PC-3 (cell line): ENCODE data around the gene PICALM.
"Not testable (repeated sequence)": the region's sequence is repeated elsewhere in the genome, so short reads cannot be mapped to it uniquely, and the experiment has no call there.

Experiments
- EZH2 ChIP-seq: fragments of 300-600 bp; sonication (generic); IDR thresholded peaks from one replicate; pipeline ENCODE4 v1.6.1; 2017; ENCODE audit warnings: antibody characterized with exemption, mild to moderate bottlenecking, low read length; ENCODE audit not compliant: unreplicated experiment
- TF ChIP-seq, protein P1 (sequence below): fragments of 300-600 bp; sonication (generic); conservative IDR thresholded peaks from 2 replicates; pipeline ENCODE4 v1.5.1; 2017; ENCODE audit warnings: antibody characterized with exemption, low read depth, mild to moderate bottlenecking, low read length

DNA sequence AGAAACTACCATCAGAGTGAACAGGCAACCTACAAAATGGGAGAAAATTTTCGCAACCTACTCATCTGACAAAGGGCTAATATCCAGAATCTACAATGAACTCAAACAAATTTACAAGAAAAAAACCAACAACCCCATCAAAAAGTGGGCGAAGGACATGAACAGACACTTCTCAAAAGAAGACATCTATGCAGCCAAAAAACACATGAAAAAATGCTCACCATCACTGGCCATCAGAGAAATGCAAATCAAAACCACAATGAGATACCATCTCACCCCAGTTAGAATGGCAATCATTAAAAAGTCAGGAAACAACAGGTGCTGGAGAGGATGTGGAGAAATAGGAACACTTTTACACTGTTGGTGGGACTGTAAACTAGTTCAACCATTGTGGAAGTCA, 36.7 kb upstream of the PICALM start:
- TF ChIP-seq EZH2 = not testable (repeated sequence)
- TF ChIP-seq, protein P1, sequence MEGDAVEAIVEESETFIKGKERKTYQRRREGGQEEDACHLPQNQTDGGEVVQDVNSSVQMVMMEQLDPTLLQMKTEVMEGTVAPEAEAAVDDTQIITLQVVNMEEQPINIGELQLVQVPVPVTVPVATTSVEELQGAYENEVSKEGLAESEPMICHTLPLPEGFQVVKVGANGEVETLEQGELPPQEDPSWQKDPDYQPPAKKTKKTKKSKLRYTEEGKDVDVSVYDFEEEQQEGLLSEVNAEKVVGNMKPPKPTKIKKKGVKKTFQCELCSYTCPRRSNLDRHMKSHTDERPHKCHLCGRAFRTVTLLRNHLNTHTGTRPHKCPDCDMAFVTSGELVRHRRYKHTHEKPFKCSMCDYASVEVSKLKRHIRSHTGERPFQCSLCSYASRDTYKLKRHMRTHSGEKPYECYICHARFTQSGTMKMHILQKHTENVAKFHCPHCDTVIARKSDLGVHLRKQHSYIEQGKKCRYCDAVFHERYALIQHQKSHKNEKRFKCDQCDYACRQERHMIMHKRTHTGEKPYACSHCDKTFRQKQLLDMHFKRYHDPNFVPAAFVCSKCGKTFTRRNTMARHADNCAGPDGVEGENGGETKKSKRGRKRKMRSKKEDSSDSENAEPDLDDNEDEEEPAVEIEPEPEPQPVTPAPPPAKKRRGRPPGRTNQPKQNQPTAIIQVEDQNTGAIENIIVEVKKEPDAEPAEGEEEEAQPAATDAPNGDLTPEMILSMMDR = not testable (repeated sequence)
